Testis (tissue), 3 donors: ENCODE results near the gene LCNL1. TPM values are rescaled to one million over a fixed set of nuclear protein-coding genes. Genes with fewer than 3 reads are reported as not detected.

ENCODE experiments used
- DNase-seq: peaks from one replicate; pipeline ENCODE4 v3.0.0-alpha.2; 2019
- H3K27ac ChIP-seq, 2 donors: fragments of 200-600 bp; sonication (generic); one replicate each; pipeline ENCODE4 v1.5.1; 2019
- H3K27me3 ChIP-seq: fragments of 200-600 bp; sonication (generic); one replicate; pipeline ENCODE4 v1.5.1; 2019
- H3K36me3 ChIP-seq: fragments of 200-600 bp; sonication (generic); one replicate; pipeline ENCODE4 v1.5.1; 2017; ENCODE audit warnings: low read depth; ENCODE audit errors: missing control alignments
- H3K4me1 ChIP-seq: fragments of 200-600 bp; sonication (generic); one replicate; pipeline ENCODE4 v1.5.1; 2019
- H3K4me3 ChIP-seq, 2 donors: fragments of 200-600 bp; sonication (generic); one replicate each; pipeline ENCODE4 v1.5.1; 2017 to 2019
- H3K9me3 ChIP-seq: fragments of 200-600 bp; sonication (generic); one replicate; pipeline ENCODE4 v1.5.1; 2017
- POLR2A ChIP-seq: fragments of 450-650 bp; IDR thresholded peaks from one replicate; pipeline ENCODE4 v1.6.1; 2017; ENCODE audit warnings: antibody characterized with exemption, mild to moderate bottlenecking, moderate library complexity
- WGBS, 2 donors: methylation state at CpG; one replicate each; pipeline ENCODE4 v1.1.5; 2018; 5-methylcytosine and 5-hydroxymethylcytosine counted together
- intact Hi-C: fragments of 100-400 bp; cut with DNase I; formaldehyde crosslinking; loops from one replicate; pipeline ENCODE4 v1.15.1; 2023; ENCODE audit warnings: low total_unique reads
- polyA plus RNA-seq: library from polyadenylated mRNA; stranded (reverse); fragments of 350-450 nt; fragmentation: Illumina TruSeq; extraction: RNeasy Lipid Tissue Mini Kit (QIAGEN cat#74804); gene quantifications from one replicate; pipeline ENCODE4 v1.2.3, GENCODE V29; 2014; ENCODE audit warnings: low read depth, low replicate concordance; ENCODE audit not compliant: insufficient read depth
- total RNA-seq, 2 donors: library from RNA; depleted of rRNA; stranded (reverse); fragments of >200 nt; gene quantifications; one replicate each; pipeline ENCODE4 v1.2.3, GENCODE V29; 2016
- TF ChIP-seq, protein P1 (sequence below), 3 experiments: fragments of 450-650 bp in 2 of 3; fragments of 200-600 bp in 1 of 3; sonication (generic) in 1 of 3; IDR thresholded peaks; one replicate each; pipeline ENCODE4 v1.5.1; 2016 to 2019; ENCODE audit warnings: antibody characterized with exemption in 3 of 3, mild to moderate bottlenecking in 2 of 3, moderate library complexity in 1 of 3

Gene LCNL1
- total and polyA plus RNA-seq, 3 donors from 2014 or later, result 17.5 to 131 (median 59.3) TPM

DNA sequence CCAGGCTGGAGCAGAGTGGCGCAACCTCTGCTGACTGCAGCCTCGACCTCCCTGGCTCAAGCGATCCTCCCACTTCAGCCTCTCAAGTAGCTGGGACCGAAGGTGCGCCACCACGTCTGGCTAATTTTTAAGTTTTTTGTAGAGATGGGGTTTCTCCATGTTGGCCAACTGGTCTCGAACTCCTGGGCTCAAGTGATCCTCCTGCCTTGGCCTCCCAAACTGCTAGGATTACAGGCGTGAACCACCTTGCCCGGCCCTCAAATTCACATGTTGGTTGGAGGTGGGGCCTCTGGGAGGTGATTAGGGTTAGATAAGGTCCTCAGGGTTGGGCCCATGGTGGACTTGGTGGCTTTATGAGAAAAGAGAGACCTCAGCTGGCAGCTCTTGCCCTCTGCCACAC, 20.6 kb upstream of the LCNL1 start:
- H3K27me3 ChIP-seq, result no peaks in the 10 kb centered on the region
- peak overlapping the region; percentile 81 for H3K27ac ChIP-seq
- intact Hi-C loops, result no loop called here
- 92 to 96% methylated on average over 9 of the region's 9 CpGs for WGBS, 2 donors
- H3K9me3 ChIP-seq, result no peaks in the 10 kb centered on the region
- no peak for TF ChIP-seq POLR2A
- TF ChIP-seq, protein P1, sequence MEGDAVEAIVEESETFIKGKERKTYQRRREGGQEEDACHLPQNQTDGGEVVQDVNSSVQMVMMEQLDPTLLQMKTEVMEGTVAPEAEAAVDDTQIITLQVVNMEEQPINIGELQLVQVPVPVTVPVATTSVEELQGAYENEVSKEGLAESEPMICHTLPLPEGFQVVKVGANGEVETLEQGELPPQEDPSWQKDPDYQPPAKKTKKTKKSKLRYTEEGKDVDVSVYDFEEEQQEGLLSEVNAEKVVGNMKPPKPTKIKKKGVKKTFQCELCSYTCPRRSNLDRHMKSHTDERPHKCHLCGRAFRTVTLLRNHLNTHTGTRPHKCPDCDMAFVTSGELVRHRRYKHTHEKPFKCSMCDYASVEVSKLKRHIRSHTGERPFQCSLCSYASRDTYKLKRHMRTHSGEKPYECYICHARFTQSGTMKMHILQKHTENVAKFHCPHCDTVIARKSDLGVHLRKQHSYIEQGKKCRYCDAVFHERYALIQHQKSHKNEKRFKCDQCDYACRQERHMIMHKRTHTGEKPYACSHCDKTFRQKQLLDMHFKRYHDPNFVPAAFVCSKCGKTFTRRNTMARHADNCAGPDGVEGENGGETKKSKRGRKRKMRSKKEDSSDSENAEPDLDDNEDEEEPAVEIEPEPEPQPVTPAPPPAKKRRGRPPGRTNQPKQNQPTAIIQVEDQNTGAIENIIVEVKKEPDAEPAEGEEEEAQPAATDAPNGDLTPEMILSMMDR (IDR thresholded peaks at IDR 0.05), result no peak
- peaks cover 64% of the 10 kb centered on the region for H3K4me1 ChIP-seq
- H3K4me3 ChIP-seq, result no peak overlapping the region
- no peak for DNase-seq
- no peaks in the 10 kb centered on the region for H3K36me3 ChIP-seq

DNA sequence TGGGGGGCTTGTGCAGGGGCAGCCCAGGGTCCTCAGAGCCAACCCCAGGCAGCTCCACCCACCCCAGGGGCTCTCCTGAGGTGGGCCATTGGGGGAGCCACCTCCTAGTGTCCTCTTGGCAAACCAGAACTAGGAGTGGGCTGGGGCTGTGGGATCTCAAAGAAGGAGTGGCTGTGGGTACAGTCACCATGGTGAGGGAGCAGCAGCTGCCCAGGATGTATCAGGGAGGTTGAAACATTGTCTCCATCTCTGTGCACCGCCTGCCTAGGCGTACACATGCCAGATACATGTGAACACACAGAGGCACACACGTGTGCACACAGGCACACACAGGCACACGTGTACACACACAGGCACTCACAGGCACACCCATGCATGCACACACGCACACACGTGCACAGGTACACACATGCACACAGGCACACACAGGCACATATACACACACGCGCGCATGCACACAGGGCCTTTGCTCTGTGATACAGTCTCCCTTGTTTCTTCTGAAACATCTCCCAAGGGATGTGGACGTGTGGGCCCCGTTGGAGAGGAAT, 20.0 kb upstream of the LCNL1 start:
- Histone ChIP-seq H3K4me3 (no peak overlapping the region), H3K36me3 (no peaks in the 10 kb centered on the region), H3K4me1 (peaks cover 64% of the 10 kb centered on the region), H3K27me3 (no peaks in the 10 kb centered on the region), H3K27ac (peak overlapping the region; percentile 81), H3K9me3 (no peaks in the 10 kb centered on the region)
- peak; percentile 85 for DNase-seq
- TF ChIP-seq POLR2A, result no peak
- TF ChIP-seq, protein P1 (IDR thresholded peaks at IDR 0.05), result no peak
- intact Hi-C loops, result no loop called here
- WGBS, 2 donors, result 64 to 77% methylated on average over 7 to 11 of the region's 11 CpGs

DNA sequence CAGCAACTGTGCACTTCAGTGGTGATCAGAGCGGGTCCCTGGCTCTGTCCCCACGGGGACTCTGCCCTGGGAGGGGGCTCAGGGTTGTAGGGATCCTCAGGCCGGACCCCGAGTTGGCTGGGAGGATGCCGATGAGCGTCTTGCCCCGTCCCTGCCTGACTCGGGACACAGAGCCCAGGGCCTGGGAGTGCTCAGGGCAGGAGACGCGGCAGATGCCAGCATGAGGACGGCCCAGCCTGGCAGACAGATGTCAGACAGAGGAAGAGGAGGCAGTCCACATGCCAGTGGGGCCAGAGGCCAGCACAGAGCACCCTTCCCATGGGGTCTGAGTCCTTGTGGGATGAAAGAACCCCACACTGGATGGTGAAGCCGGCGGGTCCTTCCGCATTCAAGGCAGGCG, 19.5 kb upstream of the LCNL1 start:
- DNase-seq, result no peak
- no peaks in the 10 kb centered on the region for H3K36me3 ChIP-seq
- H3K27ac ChIP-seq, result peak overlapping the region; percentile 81
- H3K4me3 ChIP-seq, result no peak overlapping the region
- no peaks in the 10 kb centered on the region for H3K27me3 ChIP-seq
- H3K4me1 ChIP-seq, result peaks cover 68% of the 10 kb centered on the region
- WGBS, 2 donors, result 50 to 53% methylated on average over 7 to 15 of the region's 15 CpGs
- no peaks in the 10 kb centered on the region for H3K9me3 ChIP-seq
- intact Hi-C loops, result no loop called here
- TF ChIP-seq, protein P1 (IDR thresholded peaks at IDR 0.05), result no peak
- no peak for TF ChIP-seq POLR2A

DNA sequence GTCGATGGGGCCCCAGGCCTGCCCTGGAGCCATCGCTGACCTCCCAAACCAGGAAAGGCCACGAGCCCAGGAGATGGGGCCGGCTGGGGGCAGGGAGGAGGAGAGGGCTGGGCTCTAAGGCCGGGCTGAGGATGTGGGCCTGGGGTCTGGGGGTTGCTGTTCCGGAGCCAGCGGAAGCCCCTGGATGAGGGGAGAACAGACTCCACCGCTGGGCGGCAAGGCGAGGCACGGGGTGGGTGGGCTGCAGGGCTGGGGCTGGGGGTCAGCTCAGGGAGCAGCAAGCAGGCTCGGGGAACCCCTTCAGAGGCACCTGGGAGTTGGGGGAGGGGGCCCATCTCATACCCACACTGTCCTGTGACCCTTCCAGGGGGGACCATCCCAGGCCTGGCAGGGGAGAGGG, 19.0 kb upstream of the LCNL1 start:
- Histone ChIP-seq H3K36me3 (no peaks in the 10 kb centered on the region), H3K27me3 (no peaks in the 10 kb centered on the region), H3K9me3 (no peaks in the 10 kb centered on the region), H3K27ac (peak overlapping the region; percentile 81), H3K4me1 (peaks cover 72% of the 10 kb centered on the region), H3K4me3 (no peak overlapping the region)
- DNase-seq, result no peak
- intact Hi-C loops, result no loop called here
- TF ChIP-seq POLR2A, result no peak
- TF ChIP-seq, protein P1 (IDR thresholded peaks at IDR 0.05), result no peak
- 80 to 82% methylated on average over 2 to 12 of the region's 12 CpGs for WGBS, 2 donors

DNA sequence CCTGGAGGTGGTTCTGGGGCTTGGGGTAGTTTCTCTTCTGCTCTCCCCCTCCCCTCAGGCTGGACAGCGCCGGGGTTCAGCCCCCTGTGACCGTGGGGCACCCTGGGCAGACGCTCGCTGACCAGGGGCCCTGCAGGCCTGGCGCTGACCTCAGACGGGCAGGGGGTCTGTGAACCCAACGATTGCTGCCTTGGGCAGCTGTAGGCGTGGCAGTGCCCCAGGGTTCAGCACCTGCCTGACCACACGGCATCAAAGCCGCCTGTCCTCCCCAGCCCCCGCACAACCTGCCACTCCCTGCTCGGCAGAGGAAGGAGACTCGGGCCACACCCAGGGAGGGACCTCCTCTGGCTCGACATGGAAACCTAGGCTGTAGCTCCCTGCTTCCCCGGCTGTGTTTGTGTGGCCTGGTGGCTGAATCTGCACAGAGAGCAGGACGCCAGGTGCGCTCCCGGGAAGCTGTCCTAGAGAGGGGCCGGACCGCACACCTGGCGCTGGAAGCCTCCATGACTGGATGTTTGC, 18.6 kb upstream of the LCNL1 start:
- H3K27me3 ChIP-seq, result no peaks in the 10 kb centered on the region
- no peaks in the 10 kb centered on the region for H3K36me3 ChIP-seq
- TF ChIP-seq, protein P1 (IDR thresholded peaks at IDR 0.05), result no peak
- TF ChIP-seq POLR2A, result no peak
- no peak for DNase-seq
- no peak overlapping the region for H3K4me3 ChIP-seq
- peaks cover 72% of the 10 kb centered on the region for H3K4me1 ChIP-seq
- 64 to 70% methylated on average over 5 to 22 of the region's 22 CpGs for WGBS, 2 donors
- no peaks in the 10 kb centered on the region for H3K9me3 ChIP-seq
- intact Hi-C loops, result no loop called here
- peak overlapping the region; percentile 81 for H3K27ac ChIP-seq
